Suprapubic skin (tissue), 4 donors: Measurements from ENCODE around the gene LPP.

ENCODE experiments used
- EP300 ChIP-seq: sonication (generic); formaldehyde crosslinking; IDR thresholded peaks from one replicate; pipeline ENCODE4 v1.6.1; 2017; ENCODE audit warnings: antibody characterized with exemption
- POLR2A ChIP-seq, 2 donors: fragments of 450-650 bp; IDR thresholded peaks; one replicate each; pipeline ENCODE4 v1.6.1; 2017; ENCODE audit warnings: antibody characterized with exemption in 2 of 2, mild to moderate bottlenecking in 2 of 2, moderate library complexity in 2 of 2
- POLR2AphosphoS5 ChIP-seq, 3 donors: sonication (generic); formaldehyde crosslinking; IDR thresholded peaks; one replicate each; pipeline ENCODE4 v1.6.1; 2017; ENCODE audit warnings: antibody characterized with exemption in 3 of 3
- TF ChIP-seq, protein P1 (sequence below), 2 donors: fragments of 200-600 bp in 1 of 2; fragments of 450-650 bp in 1 of 2; sonication (generic) in 1 of 2; IDR thresholded peaks; one replicate each; pipeline ENCODE4 v1.5.1; 2016 to 2019; ENCODE audit warnings: antibody characterized with exemption in 2 of 2, mild to moderate bottlenecking in 1 of 2, moderate library complexity in 1 of 2

DNA sequence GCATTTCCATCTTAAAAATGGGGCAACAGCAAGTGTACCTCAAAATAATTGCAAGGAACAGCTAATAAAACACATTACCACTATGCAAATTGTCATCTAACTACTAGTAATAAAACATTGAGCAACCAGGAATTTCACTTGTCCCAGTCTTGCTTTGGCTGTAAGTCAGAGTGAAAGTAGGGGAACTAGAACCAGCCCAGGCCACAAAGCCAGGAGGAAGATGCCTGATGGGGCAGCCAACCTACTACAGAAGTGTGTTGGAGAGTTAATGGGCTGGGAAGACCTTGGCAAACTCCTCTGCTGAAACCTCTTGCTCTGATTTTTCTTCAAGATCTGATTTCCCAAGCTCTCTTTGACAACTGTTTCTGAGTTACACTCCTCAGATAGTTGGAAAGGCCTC is 40.2 kb upstream of the LPP start:
- TF ChIP-seq, protein P1, sequence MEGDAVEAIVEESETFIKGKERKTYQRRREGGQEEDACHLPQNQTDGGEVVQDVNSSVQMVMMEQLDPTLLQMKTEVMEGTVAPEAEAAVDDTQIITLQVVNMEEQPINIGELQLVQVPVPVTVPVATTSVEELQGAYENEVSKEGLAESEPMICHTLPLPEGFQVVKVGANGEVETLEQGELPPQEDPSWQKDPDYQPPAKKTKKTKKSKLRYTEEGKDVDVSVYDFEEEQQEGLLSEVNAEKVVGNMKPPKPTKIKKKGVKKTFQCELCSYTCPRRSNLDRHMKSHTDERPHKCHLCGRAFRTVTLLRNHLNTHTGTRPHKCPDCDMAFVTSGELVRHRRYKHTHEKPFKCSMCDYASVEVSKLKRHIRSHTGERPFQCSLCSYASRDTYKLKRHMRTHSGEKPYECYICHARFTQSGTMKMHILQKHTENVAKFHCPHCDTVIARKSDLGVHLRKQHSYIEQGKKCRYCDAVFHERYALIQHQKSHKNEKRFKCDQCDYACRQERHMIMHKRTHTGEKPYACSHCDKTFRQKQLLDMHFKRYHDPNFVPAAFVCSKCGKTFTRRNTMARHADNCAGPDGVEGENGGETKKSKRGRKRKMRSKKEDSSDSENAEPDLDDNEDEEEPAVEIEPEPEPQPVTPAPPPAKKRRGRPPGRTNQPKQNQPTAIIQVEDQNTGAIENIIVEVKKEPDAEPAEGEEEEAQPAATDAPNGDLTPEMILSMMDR (IDR thresholded peaks at IDR 0.05), result no peak
- no peak for TF ChIP-seq POLR2A (IDR thresholded peaks at IDR 0.05)
- no peak for TF ChIP-seq POLR2AphosphoS5 (IDR thresholded peaks at IDR 0.05)
- TF ChIP-seq EP300, result no peak
